GM10847 (cell line): ENCODE results near the gene PARD6G.

Experiments
- POLR2A ChIP-seq: IDR thresholded peaks from 2 replicates; pipeline ENCODE4 v1.6.1; 2011; ENCODE audit not compliant: insufficient read length; ENCODE audit errors: extremely low read depth

The PARD6G gene

GRCh38 chr18:80148326-80149199 is 98.8 kb downstream of the PARD6G start:
- no peak for TF ChIP-seq POLR2A

- peak; percentile 43 for TF ChIP-seq POLR2A
Observed at GRCh38 chr18:80147418-80148325, 99.6 kb downstream of the PARD6G start.

- no peak for TF ChIP-seq POLR2A
Observed at GRCh38 chr18:80147037-80147417, 100.3 kb downstream of the PARD6G start.

- no peak for TF ChIP-seq POLR2A
Observed at GRCh38 chr18:80145196-80145804, 102.0 kb downstream of the PARD6G start.

GRCh38 chr18:80143881-80144280 is 103.4 kb downstream of the PARD6G start:
- no peak for TF ChIP-seq POLR2A

GRCh38 chr18:80140455-80140985 is 106.8 kb downstream of the PARD6G start:
- no peak for TF ChIP-seq POLR2A

GRCh38 chr18:80137976-80138375 is 109.3 kb downstream of the PARD6G start:
- no peak for TF ChIP-seq POLR2A

GRCh38 chr18:80137137-80137536 is 110.2 kb downstream of the PARD6G start:
- no peak for TF ChIP-seq POLR2A

- no peak for TF ChIP-seq POLR2A
Observed at GRCh38 chr18:80136679-80137078, 110.6 kb downstream of the PARD6G start.

- TF ChIP-seq POLR2A = no peak
Observed at GRCh38 chr18:80135136-80135535, 112.2 kb downstream of the PARD6G start.

- no peak for TF ChIP-seq POLR2A
Observed at GRCh38 chr18:80133124-80133523, 114.2 kb downstream of the PARD6G start.

GRCh38 chr18:80132180-80132812 is 115.0 kb downstream of the PARD6G start:
- TF ChIP-seq POLR2A = no peak

- no peak for TF ChIP-seq POLR2A
Observed at GRCh38 chr18:80130555-80130954, 116.8 kb downstream of the PARD6G start.

GRCh38 chr18:80129672-80130367 is 117.5 kb downstream of the PARD6G start:
- TF ChIP-seq POLR2A = no peak
